WTC11 (cell line): ENCODE results near the gene PAK3.

Experiments
- ATF3 ChIP-seq: sonication (generic); formaldehyde crosslinking; conservative IDR thresholded peaks from 2 replicates; pipeline ENCODE4 v1.8.1; 2022; ENCODE audit warnings: mild to moderate bottlenecking, missing genetic modification reagents
- KAT7 ChIP-seq: sonication (generic); formaldehyde crosslinking; IDR thresholded peaks from 2 replicates; pipeline ENCODE4 v1.8.1; 2023; ENCODE audit warnings: missing genetic modification reagents, mild to moderate bottlenecking, borderline replicate concordance
- MAX ChIP-seq: sonication (generic); formaldehyde crosslinking; IDR thresholded peaks from 2 replicates; pipeline ENCODE4 v1.8.0; 2022; ENCODE audit warnings: mild to moderate bottlenecking, missing genetic modification reagents
- NFE2L1 ChIP-seq: sonication (generic); formaldehyde crosslinking; IDR thresholded peaks from 2 replicates; pipeline ENCODE4 v1.8.1; 2023; ENCODE audit warnings: missing genetic modification reagents
- NR3C1 ChIP-seq: sonication (generic); formaldehyde crosslinking; conservative IDR thresholded peaks from 2 replicates; pipeline ENCODE4 v1.8.1; 2023; ENCODE audit warnings: low read depth, mild to moderate bottlenecking, missing genetic modification reagents
- PREB ChIP-seq: sonication (generic); formaldehyde crosslinking; IDR thresholded peaks from 2 replicates; pipeline ENCODE4 v1.8.1; 2022; ENCODE audit warnings: mild to moderate bottlenecking, missing genetic modification reagents, moderate library complexity, borderline replicate concordance
- SP1 ChIP-seq: sonication (generic); formaldehyde crosslinking; conservative IDR thresholded peaks from 2 replicates; pipeline ENCODE4 v1.8.1; 2022; ENCODE audit warnings: missing genetic modification reagents
- TEAD4 ChIP-seq: sonication (generic); formaldehyde crosslinking; IDR thresholded peaks from 2 replicates; pipeline ENCODE4 v1.8.0; 2022; ENCODE audit warnings: mild to moderate bottlenecking, missing genetic modification reagents
- TF ChIP-seq, protein P1 (sequence below): fragments of 200-600 bp; IDR thresholded peaks from 2 replicates; pipeline ENCODE4 v1.8.0; 2022; ENCODE audit warnings: antibody characterized with exemption

DNA sequence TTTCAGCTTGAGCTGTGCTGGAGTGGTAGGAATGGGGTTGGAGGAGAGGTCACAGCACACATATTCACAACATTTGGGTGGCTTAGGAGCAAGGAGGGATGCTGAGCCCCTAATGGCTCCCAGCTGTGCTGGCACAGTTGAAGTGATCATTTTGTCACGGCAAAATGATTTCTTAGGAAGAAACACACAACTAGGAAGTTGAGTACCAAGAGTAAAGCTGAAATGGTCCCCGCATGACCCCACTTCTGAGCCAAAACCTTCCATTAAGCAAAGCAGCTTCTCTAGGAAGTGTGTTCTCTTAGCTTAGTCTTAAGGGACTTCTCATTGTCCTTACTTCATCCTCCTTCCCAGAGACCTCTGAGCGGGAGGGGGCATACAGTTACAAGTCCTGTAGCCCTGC, 161.7 kb downstream of the PAK3 start:
- TF ChIP-seq, protein P1, sequence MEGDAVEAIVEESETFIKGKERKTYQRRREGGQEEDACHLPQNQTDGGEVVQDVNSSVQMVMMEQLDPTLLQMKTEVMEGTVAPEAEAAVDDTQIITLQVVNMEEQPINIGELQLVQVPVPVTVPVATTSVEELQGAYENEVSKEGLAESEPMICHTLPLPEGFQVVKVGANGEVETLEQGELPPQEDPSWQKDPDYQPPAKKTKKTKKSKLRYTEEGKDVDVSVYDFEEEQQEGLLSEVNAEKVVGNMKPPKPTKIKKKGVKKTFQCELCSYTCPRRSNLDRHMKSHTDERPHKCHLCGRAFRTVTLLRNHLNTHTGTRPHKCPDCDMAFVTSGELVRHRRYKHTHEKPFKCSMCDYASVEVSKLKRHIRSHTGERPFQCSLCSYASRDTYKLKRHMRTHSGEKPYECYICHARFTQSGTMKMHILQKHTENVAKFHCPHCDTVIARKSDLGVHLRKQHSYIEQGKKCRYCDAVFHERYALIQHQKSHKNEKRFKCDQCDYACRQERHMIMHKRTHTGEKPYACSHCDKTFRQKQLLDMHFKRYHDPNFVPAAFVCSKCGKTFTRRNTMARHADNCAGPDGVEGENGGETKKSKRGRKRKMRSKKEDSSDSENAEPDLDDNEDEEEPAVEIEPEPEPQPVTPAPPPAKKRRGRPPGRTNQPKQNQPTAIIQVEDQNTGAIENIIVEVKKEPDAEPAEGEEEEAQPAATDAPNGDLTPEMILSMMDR: no peak
- no peak for TF ChIP-seq NFE2L1 (CRISPR knock-in tag)
- TF ChIP-seq SP1 (CRISPR knock-in tag): no peak
- TF ChIP-seq TEAD4: no peak
- TF ChIP-seq ATF3: no peak
- TF ChIP-seq MAX (CRISPR knock-in tag): no peak
- TF ChIP-seq PREB (CRISPR knock-in tag): no peak
- TF ChIP-seq KAT7 (CRISPR knock-in tag): no peak
- no peak for TF ChIP-seq NR3C1 (CRISPR knock-in tag)
